ENCODE data around the gene PCGF2.
"Not testable (repeated sequence)": the region's sequence is repeated elsewhere in the genome, so short reads cannot be mapped to it uniquely, and the experiment has no call there.

Gene PCGF2

GRCh38 chr17:38735161-38735997, 12.8 kb downstream of the PCGF2 start:
- DNase-seq (ENCODE audit: low read depth in 2 of 2), result no peak

GRCh38 chr17:38733982-38734973, 13.9 kb downstream of the PCGF2 start:
- DNase-seq (ENCODE audit: low read depth in 2 of 2), result no peak

- no peak for DNase-seq (ENCODE audit: low read depth in 2 of 2)
Measured at GRCh38 chr17:38733282-38733981, 14.7 kb downstream of the PCGF2 start.

- no peak for DNase-seq (ENCODE audit: low read depth in 2 of 2)
Measured at GRCh38 chr17:38732376-38733281, 15.5 kb downstream of the PCGF2 start.

- no peak for DNase-seq (ENCODE audit: low read depth in 2 of 2)
Measured at GRCh38 chr17:38731526-38732294, 16.4 kb downstream of the PCGF2 start.

- DNase-seq (ENCODE audit: low read depth in 2 of 2), result no peak
Measured at GRCh38 chr17:38730526-38731379, 17.4 kb downstream of the PCGF2 start.

- peak; percentile 40 to 59 for DNase-seq (ENCODE audit: low read depth in 2 of 2)
Measured at GRCh38 chr17:38729886-38730525, 18.1 kb downstream of the PCGF2 start, which contains the start of gene CISD3. TSS of gene CISD3 (plus strand) at chr17:38730341. CDS start at chr17:38730359, 18 bp downstream.

GRCh38 chr17:38729368-38729885, 18.7 kb downstream of the PCGF2 start:
- no peak for DNase-seq (ENCODE audit: low read depth in 2 of 2)

- DNase-seq (ENCODE audit: low read depth in 2 of 2), result no peak
Measured at GRCh38 chr17:38728290-38728831, 19.8 kb downstream of the PCGF2 start.

- DNase-seq (ENCODE audit: low read depth in 2 of 2), result no peak
Measured at GRCh38 chr17:38727736-38728135, 20.4 kb downstream of the PCGF2 start.

GRCh38 chr17:38726145-38726544, 22.0 kb downstream of the PCGF2 start:
- DNase-seq (ENCODE audit: low read depth in 2 of 2), result not testable (repeated sequence)

- no peak for DNase-seq (ENCODE audit: low read depth in 2 of 2)
Measured at GRCh38 chr17:38725066-38725465, 23.1 kb downstream of the PCGF2 start.

GRCh38 chr17:38724337-38724988, 23.7 kb downstream of the PCGF2 start:
- no peak for DNase-seq (ENCODE audit: low read depth in 2 of 2)

- DNase-seq (ENCODE audit: low read depth in 2 of 2), result no peak
Measured at GRCh38 chr17:38721802-38722201, 26.3 kb downstream of the PCGF2 start.

- no peak for DNase-seq (ENCODE audit: low read depth in 2 of 2)
Measured at GRCh38 chr17:38720941-38721340, 27.2 kb downstream of the PCGF2 start.

- DNase-seq (ENCODE audit: low read depth in 2 of 2), result no peak
Measured at GRCh38 chr17:38719943-38720641, 28.0 kb downstream of the PCGF2 start.

All from fibroblast of skin of left quadriceps (primary cell).